SK-N-SH treated with all-trans-retinoic acid at 6 μM for 48 hours (cell line): ENCODE data around the gene ACACB.
"Not testable (repeated sequence)": the region's sequence is repeated elsewhere in the genome, so short reads cannot be mapped to it uniquely, and the experiment has no call there.

ENCODE experiments used
- ATAC-seq: fragments of 200-7000 bp; cut with Tn5 transposase; 3 replicates; pipeline ENCODE4 v1.9.1; 2020; ENCODE audit warnings: mild to moderate bottlenecking, moderate library complexity
- BACH2 ChIP-seq: fragments of 250-450 bp; sonication (Bioruptor Pico); IDR thresholded peaks from 2 replicates; pipeline ENCODE4 v1.9.0; 2021; ENCODE audit warnings: mild to moderate bottlenecking, borderline replicate concordance
- CREB5 ChIP-seq: fragments of 250-450 bp; sonication (Bioruptor Pico); IDR thresholded peaks from 2 replicates; pipeline ENCODE4 v1.5.1; 2020; ENCODE audit warnings: low read depth, mild to moderate bottlenecking, moderate library complexity
- CSDC2 ChIP-seq: fragments of 250-450 bp; sonication (Bioruptor Pico); IDR thresholded peaks from 2 replicates; pipeline ENCODE4 v1.5.0; 2020; ENCODE audit warnings: mild to moderate bottlenecking, moderate library complexity
- CSRNP3 ChIP-seq: fragments of 250-450 bp; sonication (Bioruptor Pico); IDR thresholded peaks from 2 replicates; pipeline ENCODE4 v1.5.1; 2021; ENCODE audit warnings: mild to moderate bottlenecking, moderate library complexity
- ESRRG ChIP-seq: fragments of 250-450 bp; sonication (Bioruptor Pico); IDR thresholded peaks from 2 replicates; pipeline ENCODE4 v1.6.1; 2021; ENCODE audit warnings: mild to moderate bottlenecking
- GLIS3 ChIP-seq: fragments of 250-450 bp; sonication (Bioruptor Pico); IDR thresholded peaks from 2 replicates; pipeline ENCODE4 v1.5.0; 2020; ENCODE audit warnings: mild to moderate bottlenecking, moderate library complexity
- OSR1 ChIP-seq: fragments of 250-450 bp; sonication (Bioruptor Pico); IDR thresholded peaks from 2 replicates; pipeline ENCODE4 v1.8.0; 2022; ENCODE audit warnings: moderate library complexity, mild to moderate bottlenecking, inconsistent platforms
- POU6F1 ChIP-seq: fragments of 250-450 bp; sonication (Bioruptor Pico); IDR thresholded peaks from 2 replicates; pipeline ENCODE4 v1.8.0; 2021; ENCODE audit warnings: low read depth, mild to moderate bottlenecking, moderate library complexity, borderline replicate concordance
- PPARA ChIP-seq: fragments of 250-450 bp; sonication (Bioruptor Pico); IDR thresholded peaks from 2 replicates; pipeline ENCODE4 v1.5.0; 2020; ENCODE audit warnings: mild to moderate bottlenecking, borderline replicate concordance
- RARB ChIP-seq: fragments of 250-450 bp; sonication (Bioruptor Pico); IDR thresholded peaks from 2 replicates; pipeline ENCODE4 v1.8.0; 2021; ENCODE audit warnings: mild to moderate bottlenecking, moderate library complexity
- SNAI2 ChIP-seq: fragments of 250-450 bp; sonication (Bioruptor Pico); IDR thresholded peaks from 2 replicates; pipeline ENCODE4 v1.5.0; 2020; ENCODE audit warnings: mild to moderate bottlenecking, moderate library complexity
- TOX ChIP-seq: fragments of 250-450 bp; sonication (Bioruptor Pico); IDR thresholded peaks from 2 replicates; pipeline ENCODE4 v1.8.0; 2021; ENCODE audit warnings: mild to moderate bottlenecking, moderate library complexity, borderline replicate concordance
- TSHZ2 ChIP-seq: fragments of 250-450 bp; sonication (Bioruptor Pico); IDR thresholded peaks from 2 replicates; pipeline ENCODE4 v1.5.0; 2020; ENCODE audit warnings: mild to moderate bottlenecking, moderate library complexity
- ZC3H10 ChIP-seq: fragments of 250-450 bp; sonication (Bioruptor Pico); IDR thresholded peaks from 2 replicates; pipeline ENCODE4 v1.5.1; 2021; ENCODE audit warnings: mild to moderate bottlenecking, moderate library complexity
- ZFP3 ChIP-seq: fragments of 250-450 bp; sonication (Bioruptor Pico); IDR thresholded peaks from 2 replicates; pipeline ENCODE4 v1.5.0; 2020; ENCODE audit warnings: mild to moderate bottlenecking, moderate library complexity
- ZFP30 ChIP-seq: fragments of 450-650 bp; formaldehyde crosslinking; IDR thresholded peaks from 2 replicates; pipeline ENCODE4 v1.5.0; 2022; ENCODE audit warnings: mild to moderate bottlenecking, moderate library complexity
- ZNF565 ChIP-seq: fragments of 450-650 bp; formaldehyde crosslinking; conservative IDR thresholded peaks from 2 replicates; pipeline ENCODE4 v1.5.0; 2020; ENCODE audit warnings: low read depth, mild to moderate bottlenecking, moderate library complexity
- ZNF70 ChIP-seq: fragments of 450-650 bp; formaldehyde crosslinking; IDR thresholded peaks from 2 replicates; pipeline ENCODE4 v1.5.0; 2020; ENCODE audit warnings: mild to moderate bottlenecking, moderate library complexity
- ZNF8 ChIP-seq: fragments of 450-650 bp; formaldehyde crosslinking; IDR thresholded peaks from 2 replicates; pipeline ENCODE4 v1.5.0; 2020; ENCODE audit warnings: mild to moderate bottlenecking, moderate library complexity
- TF ChIP-seq, protein P1 (sequence below): fragments of 250-450 bp; sonication (Bioruptor Pico); IDR thresholded peaks from 2 replicates; pipeline ENCODE4 v1.8.0; 2020; ENCODE audit warnings: mild to moderate bottlenecking, moderate library complexity, borderline replicate concordance

Gene ACACB

DNA sequence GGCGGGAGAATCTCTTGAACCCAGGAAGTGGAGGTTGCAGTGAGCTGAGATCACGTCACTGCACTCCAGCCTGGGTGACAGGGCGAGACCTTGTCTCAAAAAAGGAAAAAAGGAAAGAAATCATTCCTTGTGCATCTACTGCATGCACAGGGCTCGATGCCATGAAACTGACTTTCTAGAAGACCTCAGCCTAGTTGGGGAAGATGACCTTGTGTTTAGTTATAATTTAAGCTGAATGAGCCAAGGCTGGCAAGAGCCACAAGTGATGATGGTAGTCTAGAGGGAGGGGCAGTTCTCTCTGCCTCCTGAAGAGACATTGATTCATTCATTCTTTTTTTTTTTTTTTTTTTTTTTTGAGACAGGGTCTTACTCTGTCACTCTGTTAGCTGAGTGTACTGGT is 24.2 kb downstream of the ACACB start:
- ATAC-seq = no peak
- TF ChIP-seq ZNF8 (CRISPR knock-in tag) (no peak), CSDC2 (CRISPR knock-in tag) (no peak), ZC3H10 (no peak), TSHZ2 (CRISPR knock-in tag) (no peak), CREB5 (CRISPR knock-in tag) (no peak), BACH2 (CRISPR knock-in tag) (no peak), CSRNP3 (CRISPR knock-in tag) (no peak), GLIS3 (CRISPR knock-in tag) (no peak), ZNF70 (CRISPR knock-in tag) (no peak), ZFP3 (no peak), RARB (no peak), OSR1 (no peak), ZNF565 (no peak), ZFP30 (CRISPR knock-in tag) (no peak)
- TF ChIP-seq, protein P1, sequence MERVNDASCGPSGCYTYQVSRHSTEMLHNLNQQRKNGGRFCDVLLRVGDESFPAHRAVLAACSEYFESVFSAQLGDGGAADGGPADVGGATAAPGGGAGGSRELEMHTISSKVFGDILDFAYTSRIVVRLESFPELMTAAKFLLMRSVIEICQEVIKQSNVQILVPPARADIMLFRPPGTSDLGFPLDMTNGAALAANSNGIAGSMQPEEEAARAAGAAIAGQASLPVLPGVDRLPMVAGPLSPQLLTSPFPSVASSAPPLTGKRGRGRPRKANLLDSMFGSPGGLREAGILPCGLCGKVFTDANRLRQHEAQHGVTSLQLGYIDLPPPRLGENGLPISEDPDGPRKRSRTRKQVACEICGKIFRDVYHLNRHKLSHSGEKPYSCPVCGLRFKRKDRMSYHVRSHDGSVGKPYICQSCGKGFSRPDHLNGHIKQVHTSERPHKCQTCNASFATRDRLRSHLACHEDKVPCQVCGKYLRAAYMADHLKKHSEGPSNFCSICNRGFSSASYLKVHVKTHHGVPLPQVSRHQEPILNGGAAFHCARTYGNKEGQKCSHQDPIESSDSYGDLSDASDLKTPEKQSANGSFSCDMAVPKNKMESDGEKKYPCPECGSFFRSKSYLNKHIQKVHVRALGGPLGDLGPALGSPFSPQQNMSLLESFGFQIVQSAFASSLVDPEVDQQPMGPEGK (CRISPR knock-in tag) = no peak
- TF ChIP-seq, all 23 proteins: peak for 0

- ATAC-seq = no peak
- TF ChIP-seq TSHZ2 (CRISPR knock-in tag) = no peak
- TF ChIP-seq CSDC2 (CRISPR knock-in tag) = no peak
- no peak for TF ChIP-seq ESRRG (CRISPR knock-in tag)
- no peak for TF ChIP-seq SNAI2 (CRISPR knock-in tag)
- no peak for TF ChIP-seq TOX (CRISPR knock-in tag)
- no peak for TF ChIP-seq BACH2 (CRISPR knock-in tag)
- no peak for TF ChIP-seq ZC3H10
- no peak for TF ChIP-seq POU6F1 (CRISPR knock-in tag)
- TF ChIP-seq CSRNP3 (CRISPR knock-in tag) = no peak
- no peak for TF ChIP-seq PPARA
- TF ChIP-seq OSR1 = no peak
These were observed 27.8 kb downstream of the ACACB start for GRCh38 chr12:109144224-109144623.

GRCh38 chr12:109147126-109147525 is 30.7 kb downstream of the ACACB start:
- not testable (repeated sequence) for ATAC-seq
